AG04450 (cell line): ENCODE measurements around the gene TMEM61. TPM values are rescaled to one million over a fixed set of nuclear protein-coding genes. Genes with fewer than 3 reads are reported as not detected.

Experiments
- CTCF ChIA-PET: fragments of 300-600, 350-600 bp; formaldehyde crosslinking; extraction: SDS; loops from one replicate; lab custom pipeline; 2022; ENCODE audit warnings: antibody characterized with exemption, inconsistent platforms; lab: Charles Lee
- POLR2A ChIA-PET: fragments of 350-600 bp; formaldehyde crosslinking; extraction: SDS; loops from one replicate; lab custom pipeline; 2021; ENCODE audit warnings: antibody characterized with exemption, inconsistent platforms; lab: Yijun Ruan, JAX
- DNase-seq: peaks from one replicate; pipeline ENCODE4 v3.0.0-alpha.2; 2011; ENCODE audit warnings: low read depth, low spot score
- H3K27ac ChIP-seq: one replicate; pipeline ENCODE4 v1.5.1; 2012; ENCODE audit warnings: low read depth, low read length, control low read depth
- H3K27me3 ChIP-seq: one replicate; pipeline ENCODE4 v1.6.0; 2012; ENCODE audit warnings: low read length; ENCODE audit not compliant: control insufficient read depth, insufficient read depth
- H3K4me3 ChIP-seq: 2 replicates; pipeline ENCODE4 v1.5.1; 2011; ENCODE audit warnings: mild to moderate bottlenecking, low read depth, low read length, control low read depth
- H3K9me3 ChIP-seq: 2 replicates; pipeline ENCODE4 v1.5.1; 2012; ENCODE audit warnings: low read length; ENCODE audit not compliant: control insufficient read depth, insufficient read depth
- CTCF ChIP-seq: IDR thresholded peaks from 2 replicates; pipeline ENCODE4 v1.5.1; 2011; ENCODE audit warnings: low read depth, low read length, control low read depth, inconsistent platforms
- polyA plus RNA-seq: library from polyadenylated mRNA; depleted of rRNA; stranded (reverse); fragments of >200 nt; gene quantifications from 2 replicates; pipeline ENCODE4 v1.2.3, GENCODE V29; 2011

TMEM61 gene
- polyA plus RNA-seq, 1 experiment = not detected

- Histone ChIP-seq H3K27me3 (peaks cover 48% of the 10 kb centered on the region), H3K27ac (no peak overlapping the region), H3K9me3 (no peaks in the 10 kb centered on the region), H3K4me3 (no peak overlapping the region)
- no peak for TF ChIP-seq CTCF
- ChIA-PET CTCF (interaction anchor here (0.9 to 4.5 kb wide), 2 partner anchors 11 to 88 kb away, joined by 4 to 30 read pairs; no protein-coding TSS in a partner anchor), POLR2A (no interaction called here)
- no peak for DNase-seq
These were observed 52.8 kb downstream of the TMEM61 start for GRCh38 chr1:55033265-55033614.

DNA sequence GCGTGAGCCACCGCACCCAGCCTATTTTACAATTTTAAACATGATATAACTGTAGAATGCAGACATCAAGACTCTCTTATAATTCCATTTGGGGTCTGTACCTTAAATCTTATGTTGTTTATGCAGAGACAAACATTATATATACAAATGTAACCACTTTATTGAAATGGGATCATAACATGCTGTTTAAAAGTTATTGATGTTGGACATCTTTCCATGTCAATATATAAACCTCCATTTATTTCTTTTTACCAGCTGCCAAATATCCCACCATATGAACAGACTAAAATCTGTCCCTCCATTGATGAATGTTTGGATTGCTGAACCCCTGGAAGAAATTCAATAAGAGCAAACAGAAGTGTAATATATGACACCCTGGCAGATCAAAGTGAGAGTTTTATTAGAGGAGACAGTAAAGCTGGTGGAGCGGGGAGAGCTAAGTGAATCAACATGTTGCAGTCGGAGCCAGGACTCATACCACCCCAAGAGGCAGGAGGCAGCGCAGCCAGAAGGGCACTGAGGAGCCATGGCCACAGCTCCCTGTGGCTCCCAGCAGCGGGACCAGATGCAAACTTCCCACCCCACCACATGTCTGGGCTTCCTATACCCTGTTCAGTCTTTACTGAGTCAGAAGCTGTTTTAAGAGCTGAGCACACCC lies 54.2 kb downstream of the TMEM61 start:
- POLR2A ChIA-PET = no interaction called here
- CTCF ChIA-PET = interaction anchor here (1.4 to 4.5 kb wide), 2 partner anchors 13 to 89 kb away, joined by 7 to 30 read pairs; no protein-coding TSS in a partner anchor
- H3K27ac ChIP-seq = no peak overlapping the region
- no peak for DNase-seq
- H3K9me3 ChIP-seq = no peaks in the 10 kb centered on the region
- peaks cover 57% of the 10 kb centered on the region for H3K27me3 ChIP-seq
- TF ChIP-seq CTCF = no peak
- H3K4me3 ChIP-seq = no peak overlapping the region

- POLR2A ChIA-PET = no interaction called here
- peaks cover 70% of the 10 kb centered on the region for H3K27me3 ChIP-seq
These were observed 55.5 kb downstream of the TMEM61 start for GRCh38 chr1:55035904-55036303.

DNA sequence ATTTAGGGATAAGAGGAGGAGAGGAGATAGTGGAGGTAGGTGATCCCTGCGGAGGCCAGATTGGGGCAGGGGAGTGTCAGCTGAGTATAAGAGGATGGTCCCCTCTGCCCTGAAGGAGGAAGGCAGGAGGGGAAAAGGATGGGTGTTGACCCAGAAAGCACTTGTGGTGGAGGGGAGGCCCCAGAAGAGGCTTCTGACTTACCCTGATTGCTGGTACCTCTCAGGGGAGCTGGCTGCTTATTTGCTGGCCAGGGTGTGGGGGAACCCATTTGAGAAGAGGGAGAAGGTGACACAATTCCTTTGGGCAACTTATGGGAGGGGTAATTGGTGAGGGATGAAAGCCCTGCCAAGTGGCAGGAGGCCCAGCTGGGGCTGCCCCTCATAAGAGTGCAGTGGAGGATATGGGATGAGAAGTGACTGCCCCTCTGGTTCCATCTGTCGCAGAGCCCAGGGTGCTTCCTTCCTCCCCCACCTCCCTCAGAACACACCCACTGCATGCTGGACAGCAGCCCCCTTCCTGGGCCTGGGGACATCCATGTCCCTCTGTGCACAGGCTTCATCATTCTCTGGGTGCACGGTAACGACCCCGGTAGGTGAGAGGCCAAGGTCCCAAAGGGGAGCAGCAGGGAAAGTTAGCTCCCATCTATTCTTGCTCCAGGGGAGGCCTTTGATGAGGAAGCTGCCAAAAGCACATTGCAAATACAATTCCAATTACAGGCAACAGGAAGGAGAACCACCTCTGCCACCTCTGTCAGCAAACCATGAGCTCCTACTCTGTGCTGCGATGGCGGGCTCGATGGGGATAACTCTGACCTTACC lies 57.5 kb downstream of the TMEM61 start:
- POLR2A ChIA-PET = no interaction called here
- Histone ChIP-seq H3K9me3 (no peaks in the 10 kb centered on the region; the same call in 1 of the 2 replicates), H3K4me3 (no peak overlapping the region), H3K27ac (no peak overlapping the region), H3K27me3 (peaks cover 81% of the 10 kb centered on the region)
- CTCF ChIA-PET = no interaction called here
- no peak for DNase-seq
- no peak for TF ChIP-seq CTCF

More at GRCh38 chr1:55035904-55036303, 55.5 kb downstream of the TMEM61 start:
- no peak for DNase-seq
- Histone ChIP-seq H3K27ac (no peak overlapping the region), H3K4me3 (no peak overlapping the region), H3K9me3 (no peaks in the 10 kb centered on the region; the same call in 1 of the 2 replicates)
- CTCF ChIA-PET = no interaction called here
- no peak for TF ChIP-seq CTCF

DNA sequence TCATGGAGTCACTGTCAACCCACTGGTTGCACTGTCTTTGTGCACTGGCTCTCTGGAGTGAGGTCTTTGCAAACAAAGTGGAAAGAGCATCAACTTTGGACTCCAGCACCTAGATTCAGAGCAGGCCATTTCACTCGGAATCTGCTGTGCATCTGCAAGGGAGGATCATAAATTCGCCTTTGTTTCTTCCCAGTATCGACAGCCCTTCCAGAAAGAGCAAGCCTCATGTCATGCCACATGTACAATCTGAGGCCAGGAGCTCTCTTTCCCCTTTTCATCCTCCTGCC lies 58.1 kb downstream of the TMEM61 start:
- ChIA-PET POLR2A (no interaction called here), CTCF (no interaction called here)
- H3K4me3 ChIP-seq = no peak overlapping the region
- no peak for TF ChIP-seq CTCF
- H3K9me3 ChIP-seq = no peaks in the 10 kb centered on the region; the same call in 1 of the 2 replicates
- H3K27me3 ChIP-seq = peaks cover 80% of the 10 kb centered on the region
- no peak overlapping the region for H3K27ac ChIP-seq
- DNase-seq = no peak
